WTC11 (cell line): ENCODE data around the gene RAD23A.

Source experiments
- USF1 ChIP-seq: sonication (generic); formaldehyde crosslinking; IDR thresholded peaks from 2 replicates; pipeline ENCODE4 v1.8.0; 2022; ENCODE audit warnings: mild to moderate bottlenecking, missing genetic modification reagents
- ZNF121 ChIP-seq: sonication (generic); formaldehyde crosslinking; IDR thresholded peaks from 2 replicates; pipeline ENCODE4 v1.8.0; 2023; ENCODE audit warnings: missing genetic modification reagents
- TF ChIP-seq, protein P1 (sequence below): fragments of 200-600 bp; IDR thresholded peaks from 2 replicates; pipeline ENCODE4 v1.8.0; 2022; ENCODE audit warnings: antibody characterized with exemption
- TF ChIP-seq, protein P2 (sequence below): sonication (generic); formaldehyde crosslinking; IDR thresholded peaks from 2 replicates; pipeline ENCODE4 v1.8.1; 2022; ENCODE audit warnings: low read depth, mild to moderate bottlenecking, moderate library complexity, missing genetic modification reagents, borderline replicate concordance

DNA sequence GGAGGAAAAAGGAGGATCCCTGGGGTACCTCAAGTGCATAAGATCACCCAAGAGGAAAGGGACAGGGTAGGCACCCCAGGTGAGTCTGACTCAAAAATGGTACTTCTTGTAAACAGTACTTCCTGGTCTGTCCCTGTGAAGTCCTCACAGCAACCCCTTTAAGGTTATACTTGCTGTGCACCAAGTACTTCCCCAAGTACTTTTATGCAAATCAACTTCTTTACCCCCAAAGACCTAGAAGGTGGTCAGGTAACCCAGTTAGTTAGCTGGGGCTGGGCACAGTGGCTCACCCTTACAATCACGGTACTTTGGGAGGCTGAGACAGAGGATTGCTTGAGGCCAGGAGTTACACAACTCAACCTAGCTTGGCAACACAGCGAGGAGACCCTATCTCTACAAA lies 4.8 kb upstream of the RAD23A start:
- TF ChIP-seq, protein P1, sequence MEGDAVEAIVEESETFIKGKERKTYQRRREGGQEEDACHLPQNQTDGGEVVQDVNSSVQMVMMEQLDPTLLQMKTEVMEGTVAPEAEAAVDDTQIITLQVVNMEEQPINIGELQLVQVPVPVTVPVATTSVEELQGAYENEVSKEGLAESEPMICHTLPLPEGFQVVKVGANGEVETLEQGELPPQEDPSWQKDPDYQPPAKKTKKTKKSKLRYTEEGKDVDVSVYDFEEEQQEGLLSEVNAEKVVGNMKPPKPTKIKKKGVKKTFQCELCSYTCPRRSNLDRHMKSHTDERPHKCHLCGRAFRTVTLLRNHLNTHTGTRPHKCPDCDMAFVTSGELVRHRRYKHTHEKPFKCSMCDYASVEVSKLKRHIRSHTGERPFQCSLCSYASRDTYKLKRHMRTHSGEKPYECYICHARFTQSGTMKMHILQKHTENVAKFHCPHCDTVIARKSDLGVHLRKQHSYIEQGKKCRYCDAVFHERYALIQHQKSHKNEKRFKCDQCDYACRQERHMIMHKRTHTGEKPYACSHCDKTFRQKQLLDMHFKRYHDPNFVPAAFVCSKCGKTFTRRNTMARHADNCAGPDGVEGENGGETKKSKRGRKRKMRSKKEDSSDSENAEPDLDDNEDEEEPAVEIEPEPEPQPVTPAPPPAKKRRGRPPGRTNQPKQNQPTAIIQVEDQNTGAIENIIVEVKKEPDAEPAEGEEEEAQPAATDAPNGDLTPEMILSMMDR, result no peak
- TF ChIP-seq ZNF121 (CRISPR knock-in tag), result no peak
- TF ChIP-seq, protein P2, sequence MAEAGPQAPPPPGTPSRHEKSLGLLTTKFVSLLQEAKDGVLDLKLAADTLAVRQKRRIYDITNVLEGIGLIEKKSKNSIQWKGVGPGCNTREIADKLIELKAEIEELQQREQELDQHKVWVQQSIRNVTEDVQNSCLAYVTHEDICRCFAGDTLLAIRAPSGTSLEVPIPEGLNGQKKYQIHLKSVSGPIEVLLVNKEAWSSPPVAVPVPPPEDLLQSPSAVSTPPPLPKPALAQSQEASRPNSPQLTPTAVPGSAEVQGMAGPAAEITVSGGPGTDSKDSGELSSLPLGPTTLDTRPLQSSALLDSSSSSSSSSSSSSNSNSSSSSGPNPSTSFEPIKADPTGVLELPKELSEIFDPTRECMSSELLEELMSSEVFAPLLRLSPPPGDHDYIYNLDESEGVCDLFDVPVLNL (CRISPR knock-in tag), result no peak
- no peak for TF ChIP-seq USF1
